Hepatocyte (in vitro differentiated cells): ENCODE results near the gene TMEM255B. TPM values are rescaled to one million over a fixed set of nuclear protein-coding genes. Genes with fewer than 3 reads are reported as not detected.

Experiments
- DNase-seq: peaks from one replicate; pipeline ENCODE4 v3.0.0-alpha.2; 2016; ENCODE audit warnings: low spot score
- H2AFZ ChIP-seq: fragments of 200-600 bp; sonication (generic); 2 replicates; pipeline ENCODE4 v1.6.0; 2016; ENCODE audit warnings: antibody characterized with exemption, mild to moderate bottlenecking
- H3K27ac ChIP-seq: fragments of 200-600 bp; sonication (generic); 2 replicates; pipeline ENCODE4 v1.5.1; 2016; ENCODE audit warnings: mild to moderate bottlenecking
- H3K27me3 ChIP-seq: fragments of 200-600 bp; sonication (generic); 2 replicates; pipeline ENCODE4 v1.6.1; 2016
- H3K36me3 ChIP-seq: fragments of 200-600 bp; sonication (generic); replicated peaks from 2 replicates; pipeline ENCODE4 v1.5.1; 2016; ENCODE audit warnings: low read depth; ENCODE audit not compliant: insufficient read depth
- H3K4me1 ChIP-seq: fragments of 200-600 bp; sonication (generic); 2 replicates; pipeline ENCODE4 v1.5.1; 2016; ENCODE audit warnings: mild to moderate bottlenecking, moderate library complexity; ENCODE audit not compliant: insufficient read depth
- H3K4me2 ChIP-seq: fragments of 200-600 bp; sonication (generic); 2 replicates; pipeline ENCODE4 v1.6.0; 2016
- H3K4me3 ChIP-seq: fragments of 200-600 bp; sonication (generic); 2 replicates; pipeline ENCODE4 v1.5.1; 2016; ENCODE audit warnings: mild to moderate bottlenecking
- H3K79me2 ChIP-seq: fragments of 200-600 bp; sonication (generic); 2 replicates; pipeline ENCODE4 v1.6.0; 2017; ENCODE audit warnings: mild to moderate bottlenecking
- H3K9me2 ChIP-seq: fragments of 200-600 bp; sonication (generic); replicated peaks from 2 replicates; pipeline ENCODE4 v1.6.0; 2017; ENCODE audit warnings: mild to moderate bottlenecking; ENCODE audit not compliant: insufficient read depth
- H3K9me3 ChIP-seq: fragments of 200-600 bp; sonication (generic); 2 replicates; pipeline ENCODE4 v1.5.1; 2016; ENCODE audit warnings: low read depth, mild to moderate bottlenecking
- H4K20me1 ChIP-seq: fragments of 200-600 bp; sonication (generic); 2 replicates; pipeline ENCODE4 v1.6.0; 2016; ENCODE audit warnings: mild to moderate bottlenecking; ENCODE audit not compliant: insufficient read depth, poor library complexity, severe bottlenecking
- CTCF ChIP-seq: fragments of 200-600 bp; sonication (generic); IDR thresholded peaks from 2 replicates; pipeline ENCODE4 v1.5.1; 2016; ENCODE audit warnings: antibody characterized with exemption, mild to moderate bottlenecking; ENCODE audit not compliant: poor library complexity
- EZH2 ChIP-seq: fragments of 200-600 bp; sonication (generic); IDR thresholded peaks from 2 replicates; pipeline ENCODE4 v1.6.1; 2016; ENCODE audit warnings: antibody characterized with exemption, mild to moderate bottlenecking, borderline replicate concordance
- EZH2phosphoT487 ChIP-seq: fragments of 200-600 bp; sonication (generic); IDR thresholded peaks from one replicate; pipeline ENCODE4 v1.6.1; 2018; ENCODE audit warnings: antibody characterized with exemption, mild to moderate bottlenecking, low read depth, moderate library complexity; ENCODE audit not compliant: unreplicated experiment, severe bottlenecking
- WGBS: methylation state at CpG from one replicate; pipeline ENCODE4 v1.1.6; 2016; ENCODE audit warnings: low lambda C conversion rate; ENCODE audit errors: missing lambda C conversion rate; 5-methylcytosine and 5-hydroxymethylcytosine counted together
- polyA plus RNA-seq: library from polyadenylated mRNA; unstranded; fragments of >200 nt; fragmentation: Nextera tagmentation; extraction: Ambion mirVana; gene quantifications from 2 replicates; pipeline ENCODE4 v1.2.1, GENCODE V29; 2016
- total RNA-seq: library from RNA; depleted of rRNA; stranded (reverse); fragments of >200 nt; gene quantifications from 2 replicates; pipeline ENCODE4 v1.2.3, GENCODE V29; 2014

TMEM255B gene
- total and polyA plus RNA-seq, 2 experiments from 2014 or later, result 0.10 to 4.0 TPM

- Histone ChIP-seq H3K4me3 (no peak overlapping the region), H3K4me2 (no peak overlapping the region), H3K27me3 (no peaks in the 10 kb centered on the region), H2AFZ (no peak overlapping the region), H4K20me1 (no peaks in the 10 kb centered on the region), H3K79me2 (peaks cover 73% of the 10 kb centered on the region), H3K36me3 (no peaks in the 10 kb centered on the region), H3K27ac (no peak overlapping the region), H3K4me1 (peaks cover 42% of the 10 kb centered on the region), H3K9me3 (no peaks in the 10 kb centered on the region), H3K9me2 (no peaks in the 10 kb centered on the region)
- DNase-seq, result no peak
- WGBS, result 84% methylated on average over 33 of the region's 33 CpGs
- no peak for TF ChIP-seq CTCF
- no peak for TF ChIP-seq EZH2
- TF ChIP-seq EZH2phosphoT487, result no peak
Measured at GRCh38 chr13:113855012-113855921, 96.2 kb downstream of the TMEM255B start.

- Histone ChIP-seq H3K4me3 (no peak overlapping the region), H2AFZ (no peak overlapping the region), H4K20me1 (no peaks in the 10 kb centered on the region), H3K36me3 (no peaks in the 10 kb centered on the region), H3K27ac (no peak overlapping the region), H3K4me2 (no peak overlapping the region), H3K27me3 (no peaks in the 10 kb centered on the region), H3K4me1 (peaks cover 48% of the 10 kb centered on the region), H3K79me2 (peaks cover 65% of the 10 kb centered on the region), H3K9me3 (no peaks in the 10 kb centered on the region), H3K9me2 (no peaks in the 10 kb centered on the region)
- TF ChIP-seq EZH2 (no peak), EZH2phosphoT487 (no peak), CTCF (no peak)
- WGBS, result 95% methylated on average over 25 of the region's 25 CpGs
- no peak for DNase-seq
Measured at GRCh38 chr13:113855931-113856715, 97.1 kb downstream of the TMEM255B start.

- H3K4me2 ChIP-seq, result no peak overlapping the region
- H4K20me1 ChIP-seq, result no peaks in the 10 kb centered on the region
- no peaks in the 10 kb centered on the region for H3K9me2 ChIP-seq
- no peaks in the 10 kb centered on the region for H3K27me3 ChIP-seq
- DNase-seq, result no peak
- peaks cover 64% of the 10 kb centered on the region for H3K79me2 ChIP-seq
- H3K36me3 ChIP-seq, result no peaks in the 10 kb centered on the region
- no peak overlapping the region for H2AFZ ChIP-seq
- 75% methylated on average over 9 of the region's 9 CpGs for WGBS
- no peaks in the 10 kb centered on the region for H3K9me3 ChIP-seq
- no peak overlapping the region for H3K4me3 ChIP-seq
- H3K27ac ChIP-seq, result no peak overlapping the region
- no peak for TF ChIP-seq CTCF
- TF ChIP-seq EZH2phosphoT487, result no peak
- TF ChIP-seq EZH2, result no peak
- peaks cover 53% of the 10 kb centered on the region for H3K4me1 ChIP-seq
Measured at GRCh38 chr13:113856716-113857065, 97.7 kb downstream of the TMEM255B start.
